ENCODE data around the gene SYT12.

SYT12 gene

DNA sequence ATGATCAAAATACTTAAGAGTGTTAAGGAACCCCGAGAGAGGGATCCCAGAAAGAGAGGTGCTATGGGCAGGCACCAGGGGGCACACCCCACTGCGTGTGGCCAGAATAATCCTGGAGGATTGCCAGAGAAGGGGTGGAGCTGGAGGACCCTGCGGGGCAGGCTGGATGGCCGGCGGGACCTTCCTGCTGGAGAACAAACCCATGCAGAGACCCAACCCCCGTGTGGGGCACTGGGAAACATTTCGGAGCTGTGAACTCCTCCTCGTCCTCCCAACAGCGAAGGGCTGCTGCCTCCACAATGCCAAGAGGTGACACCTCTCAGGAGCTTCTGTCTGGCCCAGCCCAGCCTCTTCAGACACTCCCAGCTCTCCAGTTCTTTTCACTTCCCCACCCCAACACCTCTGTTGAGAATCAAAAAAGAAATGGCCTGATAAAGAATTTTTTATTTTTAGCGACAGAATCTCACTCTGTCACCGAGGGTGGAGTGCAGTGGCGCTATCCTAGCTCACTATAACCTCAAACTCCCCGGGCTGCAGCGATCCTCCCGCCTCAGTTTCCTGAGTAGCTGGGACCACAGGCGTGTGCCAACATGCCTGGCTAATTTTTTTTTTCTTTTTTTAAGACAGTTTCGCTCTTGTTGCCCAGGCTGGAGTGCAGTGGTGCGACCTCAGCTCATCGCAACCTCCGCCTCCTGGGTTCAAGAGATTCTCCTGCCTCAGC lies 59.3 kb downstream of the SYT12 start:
- TF ChIP-seq, protein P1, sequence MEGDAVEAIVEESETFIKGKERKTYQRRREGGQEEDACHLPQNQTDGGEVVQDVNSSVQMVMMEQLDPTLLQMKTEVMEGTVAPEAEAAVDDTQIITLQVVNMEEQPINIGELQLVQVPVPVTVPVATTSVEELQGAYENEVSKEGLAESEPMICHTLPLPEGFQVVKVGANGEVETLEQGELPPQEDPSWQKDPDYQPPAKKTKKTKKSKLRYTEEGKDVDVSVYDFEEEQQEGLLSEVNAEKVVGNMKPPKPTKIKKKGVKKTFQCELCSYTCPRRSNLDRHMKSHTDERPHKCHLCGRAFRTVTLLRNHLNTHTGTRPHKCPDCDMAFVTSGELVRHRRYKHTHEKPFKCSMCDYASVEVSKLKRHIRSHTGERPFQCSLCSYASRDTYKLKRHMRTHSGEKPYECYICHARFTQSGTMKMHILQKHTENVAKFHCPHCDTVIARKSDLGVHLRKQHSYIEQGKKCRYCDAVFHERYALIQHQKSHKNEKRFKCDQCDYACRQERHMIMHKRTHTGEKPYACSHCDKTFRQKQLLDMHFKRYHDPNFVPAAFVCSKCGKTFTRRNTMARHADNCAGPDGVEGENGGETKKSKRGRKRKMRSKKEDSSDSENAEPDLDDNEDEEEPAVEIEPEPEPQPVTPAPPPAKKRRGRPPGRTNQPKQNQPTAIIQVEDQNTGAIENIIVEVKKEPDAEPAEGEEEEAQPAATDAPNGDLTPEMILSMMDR (IDR thresholded peaks at IDR 0.05; ENCODE audit: control insufficient read depth, insufficient read depth, low read depth, low read length, missing control alignments) = no peak
- H3K4me3 ChIP-seq (ENCODE audit: control insufficient read depth, low read depth, low read length) = no peak overlapping the region
- no peak for DNase-seq (ENCODE audit: low read depth)

DNA sequence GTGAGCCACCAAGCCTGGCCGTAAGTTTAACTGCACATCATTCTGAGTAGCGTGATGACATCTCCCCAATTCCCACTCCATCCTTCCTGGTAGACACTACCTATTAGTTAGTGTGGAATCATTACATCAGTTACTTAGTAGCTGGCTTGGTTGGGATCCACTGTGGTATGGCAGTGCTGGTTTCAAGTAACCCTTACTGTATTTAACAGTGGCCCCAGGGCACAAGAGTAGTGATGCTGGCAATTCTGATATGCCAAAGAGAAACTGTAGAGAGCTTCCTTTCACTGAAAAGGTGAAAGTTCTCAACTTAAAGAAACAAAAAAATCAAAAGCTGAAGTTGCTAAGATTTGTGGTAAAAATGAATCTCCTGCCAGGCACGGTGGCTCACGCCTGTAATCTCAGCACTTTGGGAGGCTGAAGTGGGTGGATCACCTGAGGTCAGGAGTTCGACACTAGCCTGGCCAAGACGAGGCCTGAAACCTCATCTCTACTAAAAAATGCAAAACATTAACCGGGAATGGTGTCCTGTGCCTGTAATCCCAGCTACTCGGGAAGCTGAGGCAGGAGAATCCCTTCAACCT lies 60.9 kb downstream of the SYT12 start:
- no peak for DNase-seq (ENCODE audit: low read depth)
- no peak overlapping the region for H3K4me3 ChIP-seq (ENCODE audit: control insufficient read depth, low read depth, low read length)
- TF ChIP-seq, protein P1 (IDR thresholded peaks at IDR 0.05; ENCODE audit: control insufficient read depth, insufficient read depth, low read depth, low read length, missing control alignments) = no peak

DNA sequence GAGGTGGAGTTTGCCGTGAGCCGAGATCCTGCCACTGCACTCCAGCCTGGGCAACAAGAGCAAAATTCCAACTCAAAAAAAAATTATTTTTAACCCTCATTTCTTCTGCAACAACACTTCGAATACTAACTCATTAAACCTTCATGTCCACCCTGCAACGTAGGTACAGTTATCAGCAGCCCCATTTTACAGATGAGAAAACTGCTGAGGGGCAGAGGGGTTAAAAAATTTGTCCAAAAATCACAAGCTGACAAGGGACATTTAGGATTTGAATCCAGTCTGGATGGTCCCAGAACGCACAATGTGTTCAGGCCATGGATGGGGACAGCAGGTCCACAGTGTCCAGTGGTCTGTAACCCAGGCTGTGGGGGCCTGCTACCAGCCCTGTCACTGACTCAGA lies 62.7 kb downstream of the SYT12 start:
- DNase-seq (ENCODE audit: low read depth) = no peak
- H3K4me3 ChIP-seq (ENCODE audit: control insufficient read depth, low read depth, low read length) = no peak overlapping the region
- TF ChIP-seq, protein P1 (IDR thresholded peaks at IDR 0.05; ENCODE audit: control insufficient read depth, insufficient read depth, low read depth, low read length, missing control alignments) = no peak

DNA sequence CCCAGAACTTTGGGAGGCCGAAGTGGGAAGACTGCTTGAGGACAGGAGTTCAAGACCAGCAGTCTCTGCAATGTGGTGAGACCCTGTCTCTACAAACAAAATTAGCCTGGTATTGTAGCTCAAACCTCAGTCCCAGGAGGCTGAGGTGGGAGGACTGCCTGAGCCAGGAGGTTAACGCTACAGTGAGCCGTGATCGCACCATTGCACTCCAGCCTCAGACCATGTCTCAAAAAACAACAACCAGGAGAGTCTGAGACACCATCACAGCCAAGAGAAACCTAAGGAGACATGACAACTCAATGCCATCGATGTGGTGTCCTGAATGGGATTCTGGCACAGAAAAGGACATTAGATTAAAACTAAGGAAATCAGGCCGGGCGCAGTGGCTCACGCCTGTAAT lies 67.8 kb downstream of the SYT12 start:
- H3K4me3 ChIP-seq (ENCODE audit: control insufficient read depth, low read depth, low read length) = no peak overlapping the region
- no peak for DNase-seq (ENCODE audit: low read depth)
- TF ChIP-seq, protein P1 (IDR thresholded peaks at IDR 0.05; ENCODE audit: control insufficient read depth, insufficient read depth, low read depth, low read length, missing control alignments) = no peak

DNA sequence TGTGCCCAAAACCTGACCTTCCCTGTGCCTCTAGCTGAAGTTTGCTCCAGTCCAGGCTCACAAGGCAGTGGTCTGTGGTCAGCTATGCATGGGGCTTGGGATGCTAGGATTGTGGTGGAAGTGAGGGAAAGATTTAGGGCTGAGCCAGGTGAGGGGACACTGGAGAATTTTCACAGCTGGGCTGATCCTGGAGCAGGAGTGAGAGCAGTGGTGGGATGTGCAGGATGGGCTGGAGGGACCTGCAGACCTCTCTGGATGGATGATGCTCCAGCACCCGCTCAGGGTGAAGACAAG lies 72.2 kb downstream of the SYT12 start:
- TF ChIP-seq, protein P1 (IDR thresholded peaks at IDR 0.05; ENCODE audit: control insufficient read depth, insufficient read depth, low read depth, low read length, missing control alignments) = no peak
- DNase-seq (ENCODE audit: low read depth) = no peak
- H3K4me3 ChIP-seq (ENCODE audit: control insufficient read depth, low read depth, low read length) = no peak overlapping the region

DNA sequence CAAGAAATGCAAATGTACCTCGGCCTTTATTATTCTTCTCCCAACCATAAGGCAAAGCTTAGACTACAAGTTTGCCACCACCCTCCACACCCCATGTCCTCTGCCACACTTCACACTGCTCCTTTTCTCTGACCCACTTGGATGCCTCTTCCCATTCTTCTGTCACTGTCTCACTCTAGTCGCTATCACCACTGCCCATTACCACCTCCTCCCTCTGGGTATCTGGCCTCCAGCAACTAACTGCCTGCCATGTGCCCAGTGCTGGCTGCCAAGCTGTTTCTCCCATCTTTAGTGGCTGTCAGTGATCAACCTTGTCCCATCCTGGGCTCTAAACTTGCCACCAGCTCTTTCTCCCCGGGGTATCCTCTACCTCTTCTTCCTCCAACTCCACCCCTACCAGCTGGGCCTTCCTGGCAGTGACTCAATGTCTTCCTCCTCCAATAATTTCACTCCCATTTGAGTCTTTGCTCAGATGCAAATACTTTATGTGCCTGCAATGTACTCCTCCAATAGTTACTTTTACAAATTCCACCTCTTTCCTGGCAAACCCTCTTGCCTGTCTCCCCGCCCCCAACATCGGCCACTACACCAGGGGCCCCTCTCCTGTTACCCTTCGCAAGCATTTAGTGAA lies 76.0 kb downstream of the SYT12 start:
- no peak for DNase-seq (ENCODE audit: low read depth)
- H3K4me3 ChIP-seq (ENCODE audit: control insufficient read depth, low read depth, low read length) = no peak overlapping the region
- TF ChIP-seq, protein P1 (IDR thresholded peaks at IDR 0.05; ENCODE audit: control insufficient read depth, insufficient read depth, low read depth, low read length, missing control alignments) = no peak
